AG08395 (cell line): ENCODE data around the gene EIPR1.
A peak's percentile ranks its signal among the peaks of the same experiment; 100 is the strongest.

ENCODE experiments used
- DNase-seq: peaks from one replicate; pipeline ENCODE4 v3.0.0; 2012; ENCODE audit warnings: mixed read lengths, low spot score

The EIPR1 gene

DNA sequence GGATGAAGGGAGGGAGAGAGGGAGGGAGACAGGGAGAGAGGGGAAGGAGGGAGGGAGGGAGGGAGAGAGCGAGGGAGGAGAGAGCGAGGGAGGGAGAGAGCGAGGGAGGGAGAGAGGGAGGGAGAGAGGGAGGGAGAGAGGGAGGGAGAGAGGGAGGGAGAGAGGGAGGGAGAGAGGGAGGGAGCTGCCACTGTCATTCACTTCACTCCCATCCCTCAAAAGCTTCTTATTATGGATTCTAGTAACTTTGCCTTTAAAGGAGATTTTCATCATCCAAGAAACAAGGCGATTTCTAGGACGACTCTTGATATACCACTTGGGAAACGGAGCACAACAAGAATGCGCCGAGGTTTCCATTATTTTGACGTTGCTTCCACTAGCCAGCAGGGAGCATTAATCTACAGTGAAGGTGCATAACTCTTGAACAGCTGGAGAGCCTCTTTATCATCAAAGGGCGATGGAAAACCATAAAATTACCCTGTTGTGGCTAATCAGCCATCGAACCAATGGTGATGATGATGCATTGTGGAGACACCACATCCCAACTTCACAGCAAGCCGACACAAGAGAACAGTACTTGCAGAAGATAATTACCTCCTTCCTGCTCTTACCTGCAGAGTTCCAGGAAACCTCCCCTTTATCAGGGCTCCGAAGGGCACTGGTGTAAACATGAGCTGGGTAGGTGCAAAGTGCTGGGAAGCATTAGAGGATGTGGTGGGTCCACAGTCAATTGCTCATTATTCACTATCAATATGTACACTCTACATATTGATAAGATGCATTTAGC is 130.5 kb downstream of the EIPR1 start:
- DNase-seq = no peak

DNA sequence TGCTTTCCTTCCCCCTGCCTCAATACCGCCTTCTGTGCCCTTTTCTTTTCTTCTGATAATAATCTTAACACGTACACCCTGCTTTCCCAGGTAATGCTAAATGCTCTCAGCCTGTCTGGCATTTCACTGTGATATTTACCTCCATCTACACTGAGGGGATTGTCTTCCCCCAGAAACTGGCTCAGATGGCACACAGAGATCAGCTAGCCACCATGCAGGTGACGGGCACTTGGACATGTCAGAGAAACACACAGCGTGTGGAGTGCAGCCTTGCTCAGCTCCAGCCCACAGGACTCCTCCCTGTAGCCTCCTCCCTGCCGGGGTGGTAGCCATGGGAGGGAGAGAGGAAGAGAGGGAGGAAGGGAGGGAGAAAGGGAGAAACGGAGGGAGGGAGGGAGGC is 131.2 kb downstream of the EIPR1 start:
- no peak for DNase-seq

DNA sequence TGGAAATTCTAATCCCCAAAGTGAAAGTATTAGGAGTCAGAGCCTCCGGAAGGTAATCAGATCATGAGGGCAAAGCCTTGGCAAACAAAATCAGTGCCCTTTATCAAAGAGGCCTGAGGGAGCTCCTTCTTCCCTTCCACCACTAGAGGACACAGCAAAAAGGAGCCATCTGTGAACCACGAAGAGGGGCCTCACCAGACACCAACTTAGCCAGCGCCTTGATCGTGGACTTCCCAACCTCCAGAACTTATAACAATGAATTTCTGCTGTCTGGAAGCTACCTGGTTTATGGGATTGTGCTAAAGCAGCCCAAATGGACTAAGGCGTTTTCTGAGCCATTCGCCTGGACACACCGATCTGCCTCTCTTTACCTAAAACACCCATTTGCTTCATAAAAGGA is 133.1 kb downstream of the EIPR1 start:
- no peak for DNase-seq

DNA sequence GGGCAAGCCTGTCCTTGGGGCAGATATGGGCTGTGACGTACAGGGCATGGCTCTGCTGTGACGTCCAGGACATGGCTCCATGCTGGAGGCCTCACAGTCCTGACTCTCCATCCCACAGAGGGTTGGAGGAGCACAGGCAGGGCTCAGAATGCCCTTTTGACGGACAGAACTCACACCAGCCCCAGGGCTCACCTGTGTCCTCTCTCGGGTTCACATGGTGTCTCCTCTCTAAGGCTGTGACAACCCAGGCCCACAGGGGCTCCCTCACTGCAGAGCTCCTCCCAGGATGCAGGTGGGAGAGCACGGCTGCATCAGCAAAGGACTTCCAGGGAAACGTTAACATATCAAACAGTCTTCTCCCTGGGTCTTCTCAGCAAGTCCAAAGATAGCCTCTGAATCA is 133.8 kb downstream of the EIPR1 start:
- DNase-seq = no peak

DNA sequence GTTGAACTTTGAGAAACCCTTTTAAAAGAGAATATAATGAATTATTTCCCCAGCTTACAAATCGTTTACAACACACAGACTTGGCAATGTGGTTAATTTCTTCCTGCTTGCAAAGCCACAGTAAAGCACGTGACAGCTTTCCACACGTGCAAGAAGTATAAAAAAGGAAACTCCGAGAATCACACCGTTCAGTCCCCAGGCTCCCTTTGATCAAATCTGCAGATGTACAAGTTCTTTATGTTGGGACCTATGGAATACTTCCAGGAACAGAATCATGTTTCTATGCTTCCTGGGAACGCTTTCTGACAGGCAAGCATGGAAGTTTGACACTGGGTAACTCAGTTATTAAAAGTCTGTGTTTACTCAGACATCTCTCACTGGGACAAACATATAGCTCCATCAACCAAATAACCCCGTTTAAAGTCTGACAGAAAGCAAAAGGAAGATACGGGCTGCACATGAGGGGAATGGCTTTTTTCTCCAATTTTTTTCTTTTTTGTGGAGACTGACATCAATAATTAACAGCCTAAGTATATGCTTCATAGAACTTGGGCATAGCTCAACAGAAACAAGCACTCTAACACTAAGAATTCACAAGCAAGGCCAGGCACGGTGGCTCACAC is 134.8 kb downstream of the EIPR1 start:
- DNase-seq = peak; percentile 34

DNA sequence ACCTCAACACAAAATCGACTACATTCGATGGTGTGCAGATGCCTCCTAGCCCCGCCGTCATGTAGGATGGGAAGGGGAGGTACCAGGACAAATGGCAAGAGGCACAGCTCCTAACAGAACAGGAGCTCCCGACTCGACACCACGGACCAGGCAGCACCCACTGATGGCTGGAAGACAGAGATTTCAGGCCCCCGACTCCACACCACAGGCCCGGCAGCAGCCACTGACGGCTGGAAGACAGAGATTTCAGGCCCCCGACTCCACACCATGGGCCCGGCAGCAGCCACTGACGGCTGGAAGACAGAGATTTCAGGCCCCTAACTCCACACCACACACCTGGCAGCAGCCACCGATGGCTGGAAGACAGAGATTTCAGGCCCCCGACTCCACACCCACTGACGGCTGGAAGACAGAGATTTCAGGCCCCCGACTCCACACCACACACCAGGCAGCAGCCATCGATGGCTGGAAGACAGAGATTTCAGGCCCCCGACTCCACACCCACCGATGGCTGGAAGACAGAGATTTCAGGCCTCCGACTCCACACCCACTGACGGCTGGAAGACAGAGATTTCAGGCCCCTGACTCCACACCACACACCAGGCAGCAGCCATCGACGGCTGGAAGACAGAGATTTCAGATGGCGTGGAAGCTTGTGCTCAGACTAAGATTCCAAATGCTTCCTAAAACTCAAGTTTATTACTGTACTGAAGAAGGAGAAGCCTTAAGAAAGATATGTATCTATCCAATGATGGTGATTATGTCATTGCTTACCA is 135.5 kb downstream of the EIPR1 start:
- no peak for DNase-seq

DNA sequence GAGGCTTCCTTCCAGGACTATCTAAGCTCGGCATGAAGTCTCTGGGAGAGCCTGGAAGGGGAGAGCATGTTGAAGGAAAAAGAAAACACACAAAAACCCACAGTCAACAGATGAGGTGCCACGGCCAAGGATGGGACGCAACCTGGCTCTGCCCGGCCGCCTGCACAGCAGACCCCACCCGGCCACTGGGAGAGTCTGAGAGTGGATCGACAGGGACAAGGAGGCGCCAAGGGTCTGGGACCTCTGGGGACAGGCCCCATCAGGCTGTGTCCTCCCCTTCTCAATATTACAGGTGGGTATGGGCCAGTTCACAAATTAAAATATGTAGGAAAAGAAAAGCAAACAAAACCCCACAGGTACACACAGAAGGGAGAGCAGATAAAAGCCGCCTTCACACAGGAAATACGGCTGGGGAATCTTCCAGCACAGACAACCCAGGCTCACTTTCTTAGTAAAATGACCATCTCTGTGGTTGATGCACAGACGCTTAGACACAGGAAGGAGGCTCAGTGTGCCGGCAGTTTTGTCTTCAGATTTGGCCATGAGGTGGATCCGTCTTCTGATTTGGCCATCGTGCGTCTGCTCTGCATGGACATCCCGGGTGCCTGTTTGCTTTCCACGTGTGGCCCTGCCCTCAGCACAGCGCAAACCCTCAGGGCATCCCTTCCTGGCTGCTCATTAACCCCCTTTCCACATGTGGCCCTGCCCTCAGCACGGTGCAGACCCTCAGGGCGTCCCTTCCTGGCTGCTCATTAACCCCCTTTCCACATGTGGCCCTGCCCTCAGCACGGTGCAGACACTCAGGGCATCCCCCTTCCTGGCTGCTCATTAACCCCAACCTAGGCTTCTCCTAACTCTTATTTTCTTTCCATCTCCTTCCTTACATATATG is 138.4 kb downstream of the EIPR1 start:
- DNase-seq = no peak

DNA sequence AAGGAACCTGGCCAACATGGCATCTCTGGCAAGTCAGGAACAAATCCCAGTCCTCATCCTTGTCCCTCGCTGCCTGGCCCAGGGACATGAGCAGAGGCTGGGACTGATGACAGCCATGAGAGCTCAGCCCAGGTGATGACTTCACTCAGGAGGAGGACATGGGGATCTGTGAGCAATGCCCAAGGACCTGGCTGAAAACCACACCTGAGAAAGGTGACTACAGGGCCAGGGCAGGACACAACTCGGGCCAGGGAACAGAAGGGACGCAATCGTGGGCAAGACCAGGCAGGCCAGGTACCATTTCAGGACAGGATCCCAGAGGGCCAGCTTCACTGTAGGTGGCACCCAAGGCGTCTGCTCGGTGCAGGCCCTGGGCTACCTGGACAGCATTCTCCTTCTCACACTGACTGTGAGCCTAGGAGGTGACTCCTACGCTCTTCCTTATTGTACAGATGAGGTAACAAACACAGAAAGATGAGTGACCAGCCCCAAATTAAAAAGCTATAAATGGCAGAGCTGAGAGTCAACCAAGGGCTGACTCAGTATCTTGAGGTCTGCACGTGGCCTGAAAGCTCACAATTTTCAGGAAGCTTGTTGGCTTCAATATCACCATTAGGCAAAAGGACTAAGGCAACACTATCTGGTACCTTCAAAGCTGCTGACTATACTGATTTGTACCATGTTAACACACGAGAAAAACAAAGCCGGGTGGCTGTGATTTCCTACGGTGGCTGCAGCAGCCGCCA is 141.1 kb downstream of the EIPR1 start:
- DNase-seq = no peak

DNA sequence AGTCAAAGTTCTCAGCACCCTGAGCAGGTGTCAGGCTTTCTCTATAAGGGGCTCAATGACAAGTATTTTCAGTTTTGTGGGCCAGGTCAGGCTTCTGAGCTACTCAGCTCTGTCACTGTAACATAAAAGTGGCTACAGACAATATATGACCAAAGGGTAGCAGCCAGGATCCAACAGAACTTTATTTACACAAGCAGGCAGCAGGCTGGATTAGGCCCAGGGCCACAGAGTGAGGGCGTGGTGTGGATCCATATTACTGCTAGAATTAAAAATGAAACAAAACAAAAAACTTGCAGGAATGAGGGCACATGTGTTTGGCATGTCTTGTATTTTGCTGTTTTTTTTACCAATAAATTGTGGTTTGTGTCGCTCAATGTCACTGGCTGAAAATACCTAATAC is 143.7 kb downstream of the EIPR1 start:
- DNase-seq = no peak

DNA sequence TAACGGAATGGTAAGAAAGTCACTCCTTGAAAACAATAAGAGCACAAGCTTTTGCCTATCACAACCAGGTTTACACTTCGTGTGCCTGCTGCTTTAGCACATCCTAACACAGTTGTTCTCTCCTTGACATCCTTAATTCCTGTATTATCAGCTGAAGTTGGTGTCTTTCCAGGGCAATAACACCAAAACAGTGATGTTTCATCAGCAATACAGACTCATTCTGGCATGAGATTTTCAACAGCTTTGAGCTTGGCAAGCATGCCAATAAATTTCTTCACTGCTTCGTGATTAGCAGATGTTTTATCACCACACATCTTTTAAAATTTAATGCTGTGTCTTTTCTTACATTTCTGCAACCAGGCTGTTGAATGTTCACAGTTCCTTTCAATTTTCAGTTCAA is 148.4 kb downstream of the EIPR1 start:
- DNase-seq = no peak

DNA sequence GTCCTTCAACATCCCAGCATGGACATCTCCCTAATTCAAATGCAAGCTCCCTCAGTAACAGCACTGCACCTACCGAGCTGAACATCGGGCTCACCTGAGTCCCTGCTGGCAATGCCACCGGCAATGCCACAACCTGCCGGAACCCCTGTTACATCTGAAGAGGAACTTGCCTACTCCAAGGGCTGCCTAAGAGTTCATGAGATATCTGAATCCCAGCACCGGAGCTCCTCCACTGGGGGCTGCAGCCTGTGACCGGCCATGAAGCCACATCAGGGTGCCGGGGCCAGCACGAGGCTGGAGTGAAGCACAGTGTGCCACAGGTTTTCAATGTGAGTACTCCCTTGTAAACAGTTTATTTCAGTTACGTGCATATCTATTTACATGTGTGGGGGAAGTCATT is 152.9 kb downstream of the EIPR1 start:
- no peak for DNase-seq

DNA sequence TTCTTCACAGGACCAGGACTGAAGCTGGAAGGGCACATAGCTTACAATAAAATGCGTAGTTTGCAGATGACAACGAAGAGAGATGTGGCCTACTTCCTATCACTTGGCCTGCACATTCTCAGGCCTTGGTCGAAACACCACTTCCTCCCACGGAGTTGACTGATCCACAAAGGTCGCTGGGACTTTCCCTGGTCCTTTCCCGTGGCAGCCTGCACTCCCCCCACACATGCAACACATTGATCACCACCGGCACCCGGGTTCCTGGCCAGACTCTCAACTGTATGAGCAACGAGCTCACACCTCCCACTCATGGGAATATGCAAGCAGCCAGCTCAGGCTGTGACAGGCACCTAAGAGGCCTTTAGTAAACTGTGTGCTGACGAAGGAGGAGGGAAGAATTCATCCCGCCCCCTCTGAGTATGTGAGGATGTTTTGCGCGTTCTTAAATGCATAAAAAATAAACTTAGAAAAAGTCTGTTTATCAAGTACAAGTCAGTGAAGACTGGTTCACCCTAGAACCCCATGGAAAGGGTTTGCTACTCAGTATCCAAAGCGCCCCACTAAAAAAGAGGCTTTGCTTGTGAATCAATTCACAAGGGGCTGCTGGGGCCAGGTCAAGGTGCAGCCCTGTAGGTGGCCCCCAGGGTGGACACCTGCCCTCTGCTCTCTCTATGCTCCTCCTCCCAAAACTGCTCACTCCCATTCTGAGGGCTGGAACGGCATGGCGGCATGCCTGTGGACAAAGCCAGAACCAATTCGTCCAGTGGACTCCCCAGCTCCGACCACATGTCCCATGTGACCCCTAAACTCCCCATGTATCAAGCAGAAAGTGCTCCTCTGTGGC is 154.3 kb downstream of the EIPR1 start:
- no peak for DNase-seq

DNA sequence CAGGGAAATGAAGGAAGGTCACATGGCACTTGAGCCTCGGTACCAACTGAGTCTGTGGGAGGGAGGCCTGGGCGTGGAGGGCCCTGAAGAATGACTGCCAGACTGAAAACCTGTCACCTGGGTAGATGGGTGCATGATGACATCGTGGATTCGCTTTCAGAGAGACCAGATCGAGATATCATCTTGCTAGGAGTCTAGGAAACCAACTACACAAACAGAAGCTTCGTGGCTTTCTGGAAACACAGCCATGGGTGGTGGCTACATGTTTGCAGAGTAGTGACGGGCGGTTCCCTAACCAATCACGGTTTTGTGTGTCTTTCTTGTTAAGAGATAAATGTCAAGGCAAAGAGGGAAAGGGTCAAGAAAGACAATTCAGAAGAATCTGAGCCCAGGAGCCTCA is 155.0 kb downstream of the EIPR1 start:
- no peak for DNase-seq

DNA sequence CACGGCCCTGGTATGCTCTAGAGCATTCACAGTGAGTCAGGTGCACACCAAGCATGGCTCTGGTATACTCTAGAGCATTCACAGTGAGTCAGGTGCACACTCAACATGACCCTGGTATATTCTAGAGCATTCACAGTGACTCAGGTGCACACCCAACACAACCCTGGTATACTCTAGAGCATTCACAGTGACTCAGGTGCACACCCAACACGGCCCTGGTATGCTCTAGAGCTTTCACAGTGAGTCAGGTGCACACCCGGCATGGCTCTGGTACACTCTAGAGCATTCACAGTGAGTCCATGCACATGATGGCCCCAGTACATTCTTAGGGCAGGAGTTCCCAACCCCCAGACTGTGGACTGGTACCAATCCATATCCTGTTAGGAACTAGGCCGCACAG is 158.1 kb downstream of the EIPR1 start:
- no peak for DNase-seq

DNA sequence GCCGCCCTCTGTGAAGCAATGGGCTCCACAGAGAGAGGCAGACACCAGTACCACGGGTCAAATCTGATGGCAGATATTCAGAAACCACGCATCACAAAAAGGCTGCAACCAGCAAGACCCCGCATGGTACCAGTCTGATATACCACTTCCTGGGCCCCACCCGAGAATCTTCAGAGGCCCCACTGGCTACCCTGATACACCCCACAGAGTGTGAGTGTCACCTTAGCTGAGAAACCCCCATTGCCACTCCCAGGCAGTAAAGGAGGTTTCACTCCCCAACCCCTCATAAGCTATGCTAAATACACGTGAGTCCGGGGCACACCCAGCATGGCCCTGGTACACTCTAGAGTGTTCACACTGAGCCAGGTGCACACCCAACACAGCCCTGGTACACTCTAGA is 160.0 kb downstream of the EIPR1 start:
- no peak for DNase-seq

DNA sequence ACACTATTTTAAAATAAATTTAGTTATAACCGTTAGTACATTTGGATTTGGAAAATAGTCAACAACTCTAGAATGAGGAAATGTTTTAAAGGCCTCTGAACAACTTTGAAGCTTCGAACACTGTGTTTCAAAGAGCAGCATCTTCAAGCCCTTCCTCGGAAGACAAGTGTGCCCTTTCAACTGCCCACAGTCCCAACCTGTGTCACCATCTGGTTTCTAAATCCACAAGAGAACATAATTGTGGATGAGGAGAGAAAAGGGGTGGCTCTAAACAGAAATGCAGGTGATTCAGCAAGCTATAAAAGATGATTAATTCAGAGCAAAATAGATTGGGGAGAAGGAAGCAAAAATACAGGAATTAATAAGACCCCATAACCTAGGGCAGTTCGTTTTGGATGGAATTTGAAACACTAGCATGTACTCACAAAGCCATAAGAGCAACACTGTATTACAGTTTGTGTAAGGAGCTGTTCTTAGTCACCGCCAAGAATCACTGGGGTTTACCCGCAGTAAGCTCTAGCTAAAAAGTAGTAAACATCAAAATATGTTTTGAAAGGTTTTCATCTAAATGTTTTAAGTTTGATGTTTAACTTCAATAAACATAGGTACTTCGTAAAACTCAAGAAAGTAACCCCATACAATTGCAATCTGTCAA is 160.7 kb downstream of the EIPR1 start:
- DNase-seq = no peak

DNA sequence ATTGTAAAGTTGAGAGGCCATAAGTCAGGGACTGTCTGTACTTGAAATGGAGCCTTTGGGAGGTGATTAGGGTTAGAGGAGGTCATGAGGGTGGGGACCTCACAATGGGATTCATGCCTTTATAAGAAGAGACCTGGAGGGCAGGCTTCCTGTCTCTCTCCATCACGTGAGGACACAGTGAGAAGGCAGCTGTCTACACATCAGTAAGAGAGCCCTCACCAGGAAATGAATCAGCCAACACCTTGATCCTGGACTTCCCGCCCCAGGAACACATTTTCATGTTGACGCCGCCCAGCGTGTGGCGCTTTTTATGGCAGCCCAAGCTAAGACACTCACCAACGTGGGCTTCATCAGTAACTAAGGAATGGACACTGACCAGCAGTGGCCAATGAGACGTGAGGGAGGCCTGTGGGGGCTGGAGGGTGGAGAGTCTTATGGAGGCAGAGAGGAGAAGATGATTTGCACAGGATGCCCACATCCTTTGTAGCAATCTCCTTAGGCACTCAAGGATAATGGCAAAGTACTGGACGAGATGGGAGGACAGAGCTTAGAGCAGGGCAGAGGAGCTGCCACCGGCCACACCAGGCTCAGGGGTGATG is 162.7 kb downstream of the EIPR1 start:
- no peak for DNase-seq

DNA sequence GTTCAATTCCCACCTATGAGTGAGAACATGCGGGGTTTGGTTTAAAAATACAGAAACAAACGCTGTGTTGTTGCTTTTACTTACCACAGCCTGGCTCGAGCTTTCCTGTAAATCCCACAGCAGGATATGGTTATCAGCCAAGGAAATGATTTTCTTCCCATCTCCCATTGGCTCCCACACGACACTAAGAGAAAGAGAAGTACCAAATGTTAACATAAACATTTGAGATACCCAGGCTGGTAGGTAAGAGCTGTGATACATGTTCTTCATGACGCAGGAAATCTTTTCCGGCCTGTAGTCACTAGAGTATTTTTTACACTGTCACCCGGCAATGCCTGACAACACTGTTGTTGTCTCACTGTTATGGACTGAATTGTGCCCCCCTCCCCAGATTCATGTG is 163.6 kb downstream of the EIPR1 start:
- no peak for DNase-seq

DNA sequence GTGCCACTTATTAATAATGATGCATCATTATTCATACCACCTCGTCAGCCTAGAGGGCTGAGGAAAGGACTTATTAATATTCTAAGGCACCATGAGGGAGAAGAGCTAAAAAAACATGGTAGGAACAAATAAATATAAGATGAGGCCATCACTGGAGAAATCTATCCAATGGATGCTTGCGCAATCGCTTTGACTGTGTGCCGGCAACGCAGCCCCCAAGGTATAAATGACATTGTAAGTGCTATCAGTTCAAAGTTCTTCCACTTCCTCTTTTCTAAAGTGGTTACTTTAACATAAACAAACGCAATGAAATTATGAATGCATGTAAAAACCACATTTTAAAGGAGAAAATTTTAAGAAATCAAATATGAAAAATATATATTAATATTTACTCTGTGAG is 164.6 kb downstream of the EIPR1 start:
- DNase-seq = no peak

DNA sequence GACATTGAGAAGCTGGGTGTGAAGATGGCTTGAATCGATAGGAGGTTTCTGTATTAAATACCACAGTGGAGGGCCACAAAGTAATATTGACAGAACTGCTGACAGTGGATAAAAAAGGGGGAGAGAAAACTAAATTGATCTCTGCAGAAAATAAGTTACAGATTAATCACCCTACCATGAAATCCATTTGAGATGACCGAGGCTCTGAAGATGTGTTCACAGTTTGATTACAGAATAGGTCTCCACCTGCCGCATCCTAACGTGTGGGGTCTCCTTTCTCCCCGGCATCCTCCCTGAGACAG is 165.6 kb downstream of the EIPR1 start:
- DNase-seq = no peak
